H1 (cell line): ENCODE measurements around the gene PREX1. TPM values are rescaled to one million over a fixed set of nuclear protein-coding genes. Genes with fewer than 3 reads are reported as not detected.

Experiments used
- CTCF ChIA-PET: fragments of 300-600 bp; sonication (Branson Sonifier 250); formaldehyde crosslinking; loops from one replicate; lab custom pipeline; 2021; ENCODE audit not compliant: partially characterized antibody; lab: Charles Lee
- POLR2A ChIA-PET: fragments of 300-600 bp; sonication (Branson Sonifier 250); formaldehyde crosslinking; loops from one replicate; lab custom pipeline; 2021; ENCODE audit warnings: inconsistent platforms; ENCODE audit not compliant: partially characterized antibody; lab: Charles Lee
- DNase-seq, 2 experiments: peaks; one replicate each; pipeline versions ENCODE4 v3.0.0 to v3.0.0-alpha.2; 2010 to 2022; ENCODE audit warnings: low spot score in 2 of 2, low read depth in 1 of 2, mixed read lengths in 1 of 2
- FAIRE-seq: peaks from 2 replicates; lab custom pipeline; 2011; peaks lifted over from hg19 to GRCh38; lab: Jason Lieb, UNC
- H2AFZ ChIP-seq: 2 replicates; pipeline ENCODE4 v1.8.1; 2012; ENCODE audit warnings: low read length, inconsistent platforms
- H2AK5ac ChIP-seq: 2 replicates; pipeline ENCODE4 v1.6.1; 2013; ENCODE audit warnings: low read depth, low read length
- H2BK120ac ChIP-seq: replicated peaks from 2 replicates; pipeline ENCODE3; 2013; ENCODE audit warnings: low read depth, low read length, inconsistent platforms
- H2BK12ac ChIP-seq: 2 replicates; pipeline ENCODE4 v1.6.1; 2013; ENCODE audit warnings: low read depth, low read length
- H2BK15ac ChIP-seq: 2 replicates; pipeline ENCODE4 v1.6.1; 2013; ENCODE audit warnings: low read length
- H2BK20ac ChIP-seq: 2 replicates; pipeline ENCODE4 v1.6.1; 2013; ENCODE audit warnings: low read length
- H2BK5ac ChIP-seq: 2 replicates; pipeline ENCODE4 v1.6.1; 2013; ENCODE audit warnings: low read depth, low read length
- H3K14ac ChIP-seq: 2 replicates; pipeline ENCODE4 v1.6.1; 2013; ENCODE audit warnings: inconsistent platforms; ENCODE audit not compliant: insufficient read length
- H3K18ac ChIP-seq: 2 replicates; pipeline ENCODE4 v1.6.1; 2013; ENCODE audit warnings: low read length; ENCODE audit errors: extremely low read depth
- H3K23ac ChIP-seq: 2 replicates; pipeline ENCODE4 v1.6.1; 2013; ENCODE audit warnings: inconsistent platforms; ENCODE audit not compliant: insufficient read length
- H3K23me2 ChIP-seq: 2 replicates; pipeline ENCODE4 v1.6.1; 2013; ENCODE audit warnings: low read depth, low read length
- H3K27ac ChIP-seq: 2 replicates; pipeline ENCODE4 v1.6.1; 2011; ENCODE audit warnings: low read depth, low read length, inconsistent platforms
- H3K27me3 ChIP-seq, 4 experiments: replicated peaks in 1 of 4; 1 replicate in 1 of 4; 2 replicates in 3 of 4; pipeline versions ENCODE4 v1.6.1 to v1.8.1; 2011 to 2013; ENCODE audit warnings: low read length in 3 of 4, mild to moderate bottlenecking in 3 of 4, inconsistent platforms in 2 of 4, mixed read lengths in 2 of 4, moderate library complexity in 1 of 4; ENCODE audit not compliant: control insufficient read depth in 3 of 4, insufficient read depth in 3 of 4; ENCODE audit errors: extremely low read depth in 1 of 4
- H3K36me3 ChIP-seq, 4 experiments: 2 replicates each; pipeline versions ENCODE4 v1.6.1 to v1.8.1; 2011 to 2013; ENCODE audit warnings: mild to moderate bottlenecking in 4 of 4, low read length in 3 of 4, moderate library complexity in 2 of 4, control low read depth in 1 of 4, inconsistent platforms in 1 of 4; ENCODE audit not compliant: insufficient read depth in 4 of 4, control insufficient read depth in 2 of 4
- H3K4ac ChIP-seq: replicated peaks from 2 replicates; pipeline ENCODE3; 2013; ENCODE audit warnings: low read length, low read depth, mixed read lengths, inconsistent platforms; ENCODE audit not compliant: insufficient read length
- H3K4me1 ChIP-seq, 4 experiments: replicated peaks in 1 of 4; 1 replicate in 1 of 4; 2 replicates in 3 of 4; pipeline versions ENCODE4 v1.6.1 to v1.8.1; 2011 to 2013; ENCODE audit warnings: low read length in 3 of 4, inconsistent platforms in 2 of 4, mixed read lengths in 1 of 4; ENCODE audit not compliant: insufficient read depth in 4 of 4, control insufficient read depth in 3 of 4
- H3K4me2 ChIP-seq, 2 experiments: 2 replicates each; pipeline versions ENCODE4 v1.6.1 to v1.8.1; 2011 to 2013; ENCODE audit warnings: low read depth in 2 of 2, low read length in 2 of 2, control low read depth in 1 of 2, inconsistent platforms in 1 of 2, mild to moderate bottlenecking in 1 of 2; ENCODE audit not compliant: insufficient read depth in 1 of 2
- H3K4me3 ChIP-seq, 4 experiments: fragments of 200-600, 300-600 bp in 1 of 4; sonication (generic), shearing (Covaris generic), sonication (Bioruptor Twin) in 1 of 4; 2 replicates each; pipeline versions ENCODE4 v1.5.1 to v1.8.1; 2011 to 2016; ENCODE audit warnings: low read length in 4 of 4, low read depth in 3 of 4, control low read depth in 2 of 4, inconsistent platforms in 2 of 4, mild to moderate bottlenecking in 2 of 4, mixed read lengths in 1 of 4, moderate library complexity in 1 of 4; ENCODE audit not compliant: insufficient read depth in 2 of 4; ENCODE audit errors: extremely low read depth in 1 of 4
- H3K56ac ChIP-seq: replicated peaks from 2 replicates; pipeline ENCODE3; 2013; ENCODE audit warnings: low read depth, mild to moderate bottlenecking, mixed read lengths, low read length, inconsistent platforms; ENCODE audit not compliant: insufficient read length
- H3K79me1 ChIP-seq: 2 replicates; pipeline ENCODE4 v1.6.1; 2013; ENCODE audit warnings: low read depth, low read length, control low read depth
- H3K79me2 ChIP-seq, 2 experiments: 2 replicates each; pipeline versions ENCODE4 v1.6.1 to v1.8.1; 2012 to 2013; ENCODE audit warnings: low read length in 2 of 2, mild to moderate bottlenecking in 2 of 2, inconsistent platforms in 1 of 2; ENCODE audit not compliant: insufficient read depth in 2 of 2, control insufficient read depth in 1 of 2
- H3K9ac ChIP-seq, 4 experiments: replicated peaks in 1 of 4; 1 replicate in 1 of 4; 2 replicates in 3 of 4; pipeline versions ENCODE4 v1.6.1 to v1.8.1; 2011 to 2013; ENCODE audit warnings: low read depth in 3 of 4, low read length in 3 of 4, control low read depth in 2 of 4, mild to moderate bottlenecking in 2 of 4, moderate library complexity in 2 of 4, inconsistent platforms in 1 of 4; ENCODE audit errors: extremely low read depth in 1 of 4
- H3K9me3 ChIP-seq, 2 experiments: 2 replicates each; pipeline versions ENCODE4 v1.6.1 to v1.8.1; 2012 to 2013; ENCODE audit warnings: mild to moderate bottlenecking in 2 of 2, moderate library complexity in 2 of 2, control low read depth in 1 of 2, inconsistent platforms in 1 of 2, low read depth in 1 of 2, low read length in 1 of 2, mixed read lengths in 1 of 2; ENCODE audit not compliant: insufficient read depth in 2 of 2
- H4K20me1 ChIP-seq, 2 experiments: replicated peaks in 1 of 2; 2 replicates each; pipeline versions ENCODE3 to v1.8.1; 2011 to 2013; ENCODE audit warnings: inconsistent platforms in 2 of 2, low read length in 2 of 2, mild to moderate bottlenecking in 1 of 2; ENCODE audit not compliant: insufficient read depth in 2 of 2, control insufficient read depth in 1 of 2
- H4K5ac ChIP-seq: 2 replicates; pipeline ENCODE4 v1.6.1; 2013; ENCODE audit warnings: low read length, low read depth, mixed read lengths, inconsistent platforms; ENCODE audit not compliant: insufficient read length
- H4K8ac ChIP-seq: 2 replicates; pipeline ENCODE4 v1.8.0; 2013; ENCODE audit warnings: mild to moderate bottlenecking, moderate library complexity, low read length, inconsistent platforms; ENCODE audit not compliant: insufficient read depth; ENCODE audit errors: extremely low read depth
- H4K91ac ChIP-seq: replicated peaks from 2 replicates; pipeline ENCODE3; 2013; ENCODE audit warnings: low read length, mixed read lengths, inconsistent platforms; ENCODE audit not compliant: insufficient read length
- CTCF ChIP-seq, 3 experiments: IDR thresholded peaks; 1 replicate in 2 of 3; 2 replicates in 1 of 3; pipeline versions ENCODE4 v1.5.1 to v1.6.1; 2011; ENCODE audit warnings: low read length in 3 of 3, mild to moderate bottlenecking in 3 of 3, inconsistent platforms in 2 of 3, low read depth in 1 of 3, moderate library complexity in 1 of 3; ENCODE audit not compliant: insufficient read depth in 1 of 3; ENCODE audit errors: control extremely low read depth in 1 of 3
- YY1 ChIP-seq: IDR thresholded peaks from 2 replicates; pipeline ENCODE4 v1.6.1; 2011; ENCODE audit warnings: low read depth, mild to moderate bottlenecking, low read length
- WGBS, 2 experiments: shearing (Covaris generic) in 1 of 2; methylation state at CpG; one replicate each; pipeline versions ENCODE4 v1.1.6 to v1.1.7; 2013 to 2015; ENCODE audit warnings: low lambda C conversion rate in 2 of 2, mixed read lengths in 2 of 2, inconsistent platforms in 1 of 2, low coverage in 1 of 2, missing lambda C conversion rate in 1 of 2; ENCODE audit not compliant: insufficient replicate concordance in 2 of 2, insufficient coverage in 1 of 2, insufficient read length in 1 of 2; ENCODE audit errors: extremely low coverage in 1 of 2, missing lambda C conversion rate in 1 of 2; 5-methylcytosine and 5-hydroxymethylcytosine counted together
- polyA plus RNA-seq, 7 experiments: library from polyadenylated mRNA; depleted of rRNA in 3 of 7; stranded (reverse) in 5 of 7; unstranded in 2 of 7; fragments of >200 nt in 5 of 7; fragments of 200-250 nt in 2 of 7; gene quantifications; 1 replicate in 5 of 7; 2 replicates in 1 of 7; 4 replicates in 1 of 7; pipeline versions ENCODE4 v1.2.1 to v1.2.3, GENCODE V29; 2011 to 2013; ENCODE audit warnings: missing spikeins in 2 of 7, mixed read lengths in 2 of 7
- total RNA-seq: library from RNA; stranded (reverse); fragmentation: NEBNext Ultra II Directional; extraction: Animal tissue kit (Norgen Biotek cat#: 25700); gene quantifications from 2 replicates; pipeline ENCODE4 v1.2.1, GENCODE V29; 2021

Gene PREX1
- total and polyA plus RNA-seq, 2 of the 8 experiments (the other 6 are each of a cell fraction or from before 2014, with no cell fraction given), result 10.7 to 12.8 TPM

- TF ChIP-seq CTCF (IDR thresholded peaks at IDR 0.05; ENCODE audit: control extremely low read depth in 1 of 3, insufficient read depth in 1 of 3, low read depth in 1 of 3, low read length in 3 of 3) (peak in 1 of 3 experiments; percentile 1; a peak in 1 of 4 replicates), YY1 (no peak)
- POLR2A ChIA-PET, result no interaction called here
- FAIRE-seq, result no peak
Measured at GRCh38 chr20:48636301-48636700, 191.5 kb downstream of the PREX1 start.

More at GRCh38 chr20:48636301-48636700, 191.5 kb downstream of the PREX1 start:
- Histone ChIP-seq H2BK120ac (no peak overlapping the region), H3K79me2 (no peaks in the 10 kb centered on the region), H3K27ac (no peak overlapping the region), H3K4me3 (no peak overlapping the region), H4K8ac (no peak overlapping the region), H4K5ac (no peak overlapping the region), H4K20me1 (peaks cover 0 to 6% of the 10 kb centered on the region in 2 experiments), H3K9ac (no peak overlapping the region), H2AFZ (no peak overlapping the region), H3K4me1 (no peaks in the 10 kb centered on the region; a peak in 2 of 7 replicates), H3K27me3 (no peaks in the 10 kb centered on the region), H3K14ac (no peak overlapping the region), H3K79me1 (no peaks in the 10 kb centered on the region), H3K36me3 (no peaks in the 10 kb centered on the region), H2BK12ac (no peak overlapping the region), H3K23me2 (peaks cover 8% of the 10 kb centered on the region), H3K4me2 (no peak overlapping the region), H3K9me3 (no peaks in the 10 kb centered on the region), H3K56ac (no peak overlapping the region), H4K91ac (no peak overlapping the region), H2BK15ac (no peak overlapping the region), H2BK20ac (no peak overlapping the region), H3K23ac (no peak overlapping the region), H3K4ac (no peak overlapping the region), H2BK5ac (no peak overlapping the region), H2AK5ac (no peak overlapping the region), H3K18ac (no peak overlapping the region)
- no peak for DNase-seq
- 85% methylated on average over 14 of the region's 26 CpGs; no CpG with 5 or more reads in 1 of the 2 experiments for WGBS, 2 experiments
- CTCF ChIA-PET, result interaction anchor here (0.9 to 2.8 kb wide), 9 partner anchors 11 to 459 kb away, joined by 3 to 14 read pairs (median 3); no protein-coding TSS in a partner anchor
